ENCODE data around the gene TEDC1.

TEDC1 gene

GRCh38 chr14:105458571-105458970 lies 32.5 kb upstream of the TEDC1 start:
- DNase-seq: no peak

- no peak for DNase-seq
Measured at GRCh38 chr14:105460116-105460515, 30.9 kb upstream of the TEDC1 start.

DNA sequence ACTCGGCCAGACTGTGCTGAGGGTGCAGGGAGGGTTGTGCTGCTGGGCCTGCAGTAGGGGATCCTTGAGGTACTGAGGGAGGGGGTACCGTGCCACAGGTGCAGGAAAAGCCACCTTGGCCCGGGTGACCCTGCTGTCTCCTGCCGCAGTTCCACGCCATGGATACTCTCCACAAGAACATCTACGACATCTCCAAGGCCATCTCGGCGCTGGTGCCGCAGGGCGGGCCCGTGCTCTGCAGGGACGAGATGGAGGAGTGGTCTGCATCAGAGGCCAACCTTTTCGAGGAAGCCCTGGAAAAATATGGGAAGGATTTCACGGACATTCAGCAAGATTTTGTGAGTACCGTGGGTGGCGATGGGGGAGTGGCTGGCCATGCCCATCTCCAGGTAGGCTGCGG lies 30.4 kb upstream of the TEDC1 start:
- no peak for DNase-seq

DNA sequence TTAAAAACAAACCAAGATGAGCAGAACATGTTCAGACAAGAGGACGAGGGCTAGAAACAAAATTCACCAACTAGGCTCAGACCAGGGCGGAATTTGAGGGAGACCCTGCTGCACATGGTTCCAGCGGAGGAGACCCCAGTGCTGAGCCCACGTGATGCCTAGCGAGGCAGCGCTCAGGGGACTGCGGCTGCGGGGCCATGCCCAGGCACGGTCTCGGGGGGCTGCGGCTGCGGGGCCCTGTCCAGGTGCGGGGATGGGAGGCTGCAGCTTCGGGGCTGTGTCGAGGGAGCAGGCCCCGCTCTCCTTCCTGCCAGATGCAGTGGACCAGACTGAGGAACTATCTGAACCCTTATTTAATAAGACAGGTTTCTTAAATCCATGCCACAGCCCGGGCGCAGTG lies 29.1 kb upstream of the TEDC1 start:
- DNase-seq: no peak

DNA sequence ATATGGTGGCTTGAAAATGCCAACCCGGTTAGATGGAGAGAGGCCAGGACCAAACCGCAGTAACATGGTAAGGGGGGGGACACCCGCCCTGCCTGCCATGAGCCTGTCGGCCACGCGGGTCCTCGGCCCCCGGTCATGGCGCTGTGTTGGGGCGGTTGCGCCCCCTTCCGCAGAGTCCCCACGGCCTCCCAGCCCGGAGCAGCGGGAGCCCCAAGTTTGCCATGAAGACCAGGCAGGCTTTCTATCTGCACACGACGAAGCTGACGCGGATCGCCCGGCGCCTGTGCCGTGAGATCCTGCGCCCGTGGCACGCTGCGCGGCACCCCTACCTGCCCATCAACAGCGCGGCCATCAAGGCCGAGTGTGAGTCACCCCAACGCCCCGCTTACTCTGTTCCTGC lies 26.5 kb upstream of the TEDC1 start:
- no peak for DNase-seq

- no peak for DNase-seq
Measured at GRCh38 chr14:105465209-105466031, 25.6 kb upstream of the TEDC1 start.

DNA sequence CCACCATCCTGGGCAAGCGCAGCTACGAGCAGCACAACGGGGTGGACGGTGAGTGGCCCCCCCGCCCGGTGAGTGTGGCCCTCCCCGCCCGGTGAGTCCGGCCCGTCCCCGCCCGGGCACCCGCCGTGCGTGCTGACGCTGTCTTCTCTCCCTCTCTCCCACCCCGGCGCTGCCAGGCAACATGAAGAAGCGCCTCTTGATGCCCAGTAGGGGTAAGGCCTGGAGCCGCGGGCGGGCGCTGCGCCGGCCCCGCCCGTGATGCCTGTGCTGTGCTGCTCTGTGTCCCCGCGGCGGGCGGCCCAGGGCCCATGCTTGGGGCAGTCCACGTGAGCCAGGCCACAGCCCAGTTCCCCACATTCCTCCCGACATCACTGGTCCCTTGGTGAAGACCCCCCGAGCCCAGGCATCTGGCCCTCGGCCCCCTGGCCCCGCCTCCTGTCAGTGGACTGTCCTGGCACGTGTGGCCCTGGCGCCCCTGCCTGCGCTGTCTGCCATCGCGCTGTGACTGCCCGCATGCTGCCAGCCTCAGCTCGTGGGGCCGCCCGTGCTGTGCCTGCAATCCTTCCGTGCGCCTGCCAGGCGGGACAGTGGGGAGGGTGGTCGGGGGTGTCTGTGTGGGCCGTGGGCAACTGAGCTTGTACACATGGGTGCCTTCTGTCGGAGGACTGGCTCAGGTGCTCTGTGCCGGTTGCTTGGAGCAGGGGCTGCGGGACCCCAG lies 24.4 kb upstream of the TEDC1 start:
- DNase-seq: no peak

- no peak for DNase-seq
Measured at GRCh38 chr14:105467249-105467941, 23.7 kb upstream of the TEDC1 start.

DNA sequence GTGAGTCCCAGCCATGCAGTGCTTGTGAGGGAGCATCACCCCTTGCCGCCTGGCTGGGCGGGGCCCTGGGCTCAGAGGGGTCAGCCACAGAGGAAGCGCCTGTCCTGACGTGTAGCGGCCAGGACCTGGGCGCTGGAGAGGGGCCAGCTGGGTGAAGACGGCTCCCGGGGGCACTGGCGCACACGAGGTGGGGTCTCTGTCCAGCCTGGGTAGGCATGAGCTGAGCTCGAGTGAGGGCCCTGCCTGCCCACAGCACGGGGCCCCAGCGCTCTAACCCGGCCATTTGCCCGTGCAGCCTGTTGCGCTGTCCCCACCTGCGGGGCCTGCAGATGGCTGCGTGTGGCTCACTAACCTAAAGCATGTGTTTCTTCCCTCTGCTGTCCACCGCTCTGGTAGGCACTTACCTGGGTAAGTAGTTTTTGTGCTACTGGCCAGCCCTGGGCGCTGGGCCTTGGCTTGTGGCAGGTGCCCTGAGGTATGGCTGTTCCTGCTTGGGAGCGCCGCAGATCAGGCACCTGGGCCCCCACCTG lies 23.0 kb upstream of the TEDC1 start:
- no peak for DNase-seq

GRCh38 chr14:105468621-105469241 lies 22.3 kb upstream of the TEDC1 start:
- no peak for DNase-seq

- DNase-seq: no peak
Measured at GRCh38 chr14:105469456-105470349, 21.3 kb upstream of the TEDC1 start.

- DNase-seq: no peak
Measured at GRCh38 chr14:105470350-105471296, 20.4 kb upstream of the TEDC1 start.

GRCh38 chr14:105471297-105471821 lies 19.7 kb upstream of the TEDC1 start:
- DNase-seq: no peak

DNA sequence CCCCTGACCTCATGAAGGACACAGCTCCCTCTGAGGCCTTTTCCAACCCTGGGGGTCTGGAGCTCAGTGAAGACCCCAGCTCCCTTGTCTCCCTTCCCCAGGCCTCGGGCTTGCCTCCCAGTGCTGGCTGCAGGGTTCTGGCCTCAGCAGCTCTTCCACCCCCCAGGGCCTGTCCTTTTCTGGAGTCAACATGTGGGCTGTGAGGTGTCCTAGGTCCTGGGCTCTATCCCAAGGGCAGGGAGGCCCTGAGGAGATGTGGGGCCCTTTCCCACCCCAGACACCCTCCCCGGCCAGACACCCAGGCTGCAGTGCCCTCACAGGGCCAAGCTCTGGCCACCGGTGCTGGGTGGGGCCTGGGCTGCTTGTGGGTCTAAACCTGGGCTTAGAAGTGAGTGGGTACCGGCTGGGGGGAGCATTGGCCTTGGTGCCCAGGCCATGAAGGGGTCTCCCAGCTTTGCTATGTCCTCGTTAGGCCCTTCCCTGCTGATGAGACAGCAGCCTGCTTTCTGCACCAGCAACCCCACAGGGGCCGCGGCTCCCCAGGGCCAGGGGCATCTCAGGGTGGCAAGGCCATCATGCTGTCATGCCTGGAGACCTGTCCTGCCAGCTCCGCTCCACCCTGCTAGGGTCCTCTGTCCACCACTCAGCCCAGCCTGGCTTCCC lies 19.1 kb upstream of the TEDC1 start:
- no peak for DNase-seq

GRCh38 chr14:105472486-105472991 lies 18.5 kb upstream of the TEDC1 start:
- DNase-seq: no peak

DNA sequence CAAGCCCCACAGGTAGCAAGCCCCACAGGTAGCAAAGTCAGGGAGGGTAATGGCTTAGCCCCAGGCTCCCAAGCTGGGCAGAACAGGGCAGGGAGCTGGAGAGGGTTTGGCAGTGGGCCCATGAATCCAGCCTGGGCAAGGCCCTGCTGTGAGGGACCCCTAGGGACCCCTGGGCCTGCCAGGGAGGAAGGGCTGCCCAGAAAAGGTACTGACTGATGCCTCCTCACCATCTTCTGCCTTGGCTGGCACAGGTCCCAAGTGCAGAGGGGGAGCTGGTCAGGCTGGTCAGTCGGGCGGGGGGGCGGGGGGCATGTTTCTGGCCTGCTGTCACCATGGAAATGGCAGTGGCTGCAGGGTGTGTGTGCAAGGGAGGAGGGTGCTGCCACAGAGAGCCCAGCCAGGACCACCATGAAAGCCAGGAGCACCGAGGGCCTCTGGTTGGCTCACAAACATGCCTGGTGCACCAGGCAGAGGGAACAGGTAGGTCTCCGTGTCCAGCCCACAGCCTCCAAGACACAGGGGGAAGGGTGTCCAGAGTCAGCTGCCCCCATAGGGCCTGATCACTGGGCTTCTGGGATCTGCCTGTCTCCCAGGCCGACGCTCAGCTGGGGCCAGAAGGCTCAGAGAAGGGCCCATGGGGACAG lies 17.9 kb upstream of the TEDC1 start:
- no peak for DNase-seq

DNA sequence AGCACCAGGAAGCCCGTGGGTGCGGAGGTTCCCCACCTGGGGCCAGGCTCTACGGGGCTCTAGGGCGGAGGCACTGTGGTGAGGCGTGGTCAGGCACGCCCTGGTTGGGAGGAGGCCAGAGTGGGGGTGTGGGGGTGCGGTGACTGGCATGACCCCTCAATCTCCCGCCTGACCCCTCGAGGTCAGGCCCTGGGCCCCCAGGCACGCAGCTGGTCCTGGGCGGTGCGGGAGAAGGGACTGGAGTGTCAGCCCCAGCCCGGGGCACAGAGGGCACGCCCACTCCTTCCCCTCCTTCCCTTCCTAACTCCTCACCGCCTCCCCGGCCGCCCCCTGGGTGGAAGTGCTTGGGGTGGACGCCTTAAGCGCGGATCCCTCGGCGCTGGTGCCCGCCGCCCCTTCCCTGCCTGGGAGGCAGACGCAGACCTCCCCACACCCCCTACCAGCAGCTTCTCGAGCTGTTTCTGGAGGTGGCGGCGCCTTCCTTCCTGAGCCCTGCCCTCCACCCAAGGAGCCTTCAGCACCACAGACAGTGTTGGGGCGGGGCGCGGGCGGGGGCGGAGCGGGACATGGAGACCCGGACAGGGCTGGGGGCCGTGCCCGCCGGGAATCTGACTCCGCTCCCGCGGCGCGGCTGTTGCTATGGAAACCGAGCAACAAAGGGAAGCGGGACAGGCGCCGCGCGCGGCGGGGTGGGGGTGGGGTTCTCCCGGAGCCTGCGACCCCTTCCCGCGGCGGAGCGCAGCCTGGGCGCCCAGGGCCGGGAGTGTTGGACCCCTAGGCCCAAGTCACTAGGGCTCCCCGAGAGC lies 17.2 kb upstream of the TEDC1 start:
- DNase-seq: peak; percentile 74

Measured in effector CD4-positive, alpha-beta T cell (primary cell).